Measurements from ENCODE around the gene PHACTR1. TPM values are rescaled to one million over a fixed set of nuclear protein-coding genes. Genes with fewer than 3 reads are reported as not detected.
"Not testable (repeated sequence)": the region's sequence is repeated elsewhere in the genome, so short reads cannot be mapped to it uniquely, and the experiment has no call there.

The PHACTR1 gene
- total RNA-seq, 1 experiment from 2014 or later = 4.1 TPM

GRCh38 chr6:13101985-13102384, 385.4 kb downstream of the PHACTR1 start:
- DNase-seq (ENCODE audit: low read depth) = no peak

- no peak for DNase-seq (ENCODE audit: low read depth)
Measured at GRCh38 chr6:13103169-13103568, 386.6 kb downstream of the PHACTR1 start.

- DNase-seq (ENCODE audit: low read depth) = no peak
Measured at GRCh38 chr6:13105139-13105538, 388.6 kb downstream of the PHACTR1 start.

- no peak for DNase-seq (ENCODE audit: low read depth)
Measured at GRCh38 chr6:13112921-13113320, 396.4 kb downstream of the PHACTR1 start.

- no peak for DNase-seq (ENCODE audit: low read depth)
Measured at GRCh38 chr6:13113376-13113775, 396.8 kb downstream of the PHACTR1 start.

GRCh38 chr6:13113981-13114593, 397.5 kb downstream of the PHACTR1 start:
- DNase-seq (ENCODE audit: low read depth) = no peak

GRCh38 chr6:13116155-13116554, 399.6 kb downstream of the PHACTR1 start:
- DNase-seq (ENCODE audit: low read depth) = no peak

- no peak for DNase-seq (ENCODE audit: low read depth)
Measured at GRCh38 chr6:13117570-13117969, 401.0 kb downstream of the PHACTR1 start.

GRCh38 chr6:13119549-13119948, 403.0 kb downstream of the PHACTR1 start:
- DNase-seq (ENCODE audit: low read depth) = no peak

- DNase-seq (ENCODE audit: low read depth) = no peak
Measured at GRCh38 chr6:13120483-13121482, 404.2 kb downstream of the PHACTR1 start.

- DNase-seq (ENCODE audit: low read depth) = no peak
Measured at GRCh38 chr6:13124131-13124530, 407.6 kb downstream of the PHACTR1 start.

GRCh38 chr6:13125841-13126240, 409.3 kb downstream of the PHACTR1 start:
- no peak for DNase-seq (ENCODE audit: low read depth)

GRCh38 chr6:13131935-13132661, 415.5 kb downstream of the PHACTR1 start:
- DNase-seq (ENCODE audit: low read depth) = no peak

GRCh38 chr6:13133894-13134293, 417.3 kb downstream of the PHACTR1 start:
- DNase-seq (ENCODE audit: low read depth) = not testable (repeated sequence)

GRCh38 chr6:13135152-13135551, 418.6 kb downstream of the PHACTR1 start:
- no peak for DNase-seq (ENCODE audit: low read depth)

- no peak for DNase-seq (ENCODE audit: low read depth)
Measured at GRCh38 chr6:13139119-13139518, 422.6 kb downstream of the PHACTR1 start.

- DNase-seq (ENCODE audit: low read depth) = no peak
Measured at GRCh38 chr6:13140980-13141379, 424.4 kb downstream of the PHACTR1 start.

- no peak for DNase-seq (ENCODE audit: low read depth)
Measured at GRCh38 chr6:13141387-13141786, 424.8 kb downstream of the PHACTR1 start.

- DNase-seq (ENCODE audit: low read depth) = no peak
Measured at GRCh38 chr6:13142611-13143010, 426.0 kb downstream of the PHACTR1 start.

GRCh38 chr6:13146442-13146841, 429.9 kb downstream of the PHACTR1 start:
- DNase-seq (ENCODE audit: low read depth) = no peak

- DNase-seq (ENCODE audit: low read depth) = no peak
Measured at GRCh38 chr6:13147376-13147775, 430.8 kb downstream of the PHACTR1 start.

- no peak for DNase-seq (ENCODE audit: low read depth)
Measured at GRCh38 chr6:13147782-13148181, 431.2 kb downstream of the PHACTR1 start.

Data from Daoy (cell line).